HFFc6 (cell line): ENCODE data around the gene RNF130. TPM values are rescaled to one million over a fixed set of nuclear protein-coding genes. Genes with fewer than 3 reads are reported as not detected.

ENCODE experiments used
- DNase-seq: peaks from one replicate; pipeline ENCODE4 v3.0.0-alpha.2; 2018
- H3K27ac Mint-ChIP-seq: 2 replicates; pipeline ENCODE4 v1.8.0; 2020; ENCODE audit warnings: mild to moderate bottlenecking, mixed read lengths
- H3K27me3 Mint-ChIP-seq: 2 replicates; pipeline ENCODE4 v1.8.0; 2021; ENCODE audit warnings: mild to moderate bottlenecking, moderate library complexity, mixed read lengths; ENCODE audit not compliant: insufficient read depth
- H3K36me3 Mint-ChIP-seq: 2 replicates; pipeline ENCODE4 v1.8.0; 2021; ENCODE audit warnings: low read depth, mixed read lengths
- H3K4me1 Mint-ChIP-seq: 2 replicates; pipeline ENCODE4 v1.8.0; 2020; ENCODE audit warnings: low read depth, mixed read lengths
- H3K4me3 Mint-ChIP-seq: 2 replicates; pipeline ENCODE4 v1.8.0; 2020; ENCODE audit warnings: mild to moderate bottlenecking, moderate library complexity, mixed read lengths
- H3K9me3 Mint-ChIP-seq: 2 replicates; pipeline ENCODE4 v1.8.0; 2020; ENCODE audit warnings: mild to moderate bottlenecking, mixed read lengths
- total RNA-seq, 6 experiments: library from RNA; stranded (reverse); fragmentation: NEBNext Ultra II Directional; extraction: Animal tissue kit (Norgen Biotek cat#: 25700); gene quantifications; 2 replicates in 1 of 6; 3 replicates in 5 of 6; pipeline ENCODE4 v1.2.3, GENCODE V29; 2021
- TF ChIP-seq, protein P1 (sequence below): fragments of 200-600 bp; sonication (generic); IDR thresholded peaks from 2 replicates; pipeline ENCODE4 v1.5.0; 2021; ENCODE audit warnings: antibody characterized with exemption, mild to moderate bottlenecking

RNF130 gene
- total RNA-seq, 6 experiments from 2014 or later, result 0.37 to 7.5 (median 0.93) TPM

DNA sequence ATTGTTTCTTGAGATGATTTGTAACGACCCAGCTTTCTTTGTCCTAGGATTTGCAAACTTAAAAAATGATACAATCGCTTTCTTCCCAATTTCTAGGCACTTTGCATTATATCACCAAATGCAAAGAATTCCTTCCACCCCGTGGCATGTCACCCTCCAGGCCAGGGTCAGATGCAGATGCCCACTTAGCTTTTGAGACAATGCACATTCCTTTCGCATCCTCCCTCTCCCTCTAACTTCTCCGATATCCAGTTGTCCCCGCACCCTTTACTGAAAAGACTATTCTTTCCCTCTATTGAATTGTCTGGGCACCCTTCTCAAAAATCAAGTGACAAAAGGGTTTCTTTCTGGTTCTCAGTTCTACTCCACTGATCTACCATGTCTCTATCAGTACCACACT is 17.3 kb downstream of the RNF130 start:
- TF ChIP-seq, protein P1, sequence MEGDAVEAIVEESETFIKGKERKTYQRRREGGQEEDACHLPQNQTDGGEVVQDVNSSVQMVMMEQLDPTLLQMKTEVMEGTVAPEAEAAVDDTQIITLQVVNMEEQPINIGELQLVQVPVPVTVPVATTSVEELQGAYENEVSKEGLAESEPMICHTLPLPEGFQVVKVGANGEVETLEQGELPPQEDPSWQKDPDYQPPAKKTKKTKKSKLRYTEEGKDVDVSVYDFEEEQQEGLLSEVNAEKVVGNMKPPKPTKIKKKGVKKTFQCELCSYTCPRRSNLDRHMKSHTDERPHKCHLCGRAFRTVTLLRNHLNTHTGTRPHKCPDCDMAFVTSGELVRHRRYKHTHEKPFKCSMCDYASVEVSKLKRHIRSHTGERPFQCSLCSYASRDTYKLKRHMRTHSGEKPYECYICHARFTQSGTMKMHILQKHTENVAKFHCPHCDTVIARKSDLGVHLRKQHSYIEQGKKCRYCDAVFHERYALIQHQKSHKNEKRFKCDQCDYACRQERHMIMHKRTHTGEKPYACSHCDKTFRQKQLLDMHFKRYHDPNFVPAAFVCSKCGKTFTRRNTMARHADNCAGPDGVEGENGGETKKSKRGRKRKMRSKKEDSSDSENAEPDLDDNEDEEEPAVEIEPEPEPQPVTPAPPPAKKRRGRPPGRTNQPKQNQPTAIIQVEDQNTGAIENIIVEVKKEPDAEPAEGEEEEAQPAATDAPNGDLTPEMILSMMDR, result no peak
- no peaks in the 10 kb centered on the region for H3K4me1 Mint-ChIP-seq
- H3K27ac Mint-ChIP-seq, result no peak overlapping the region
- H3K27me3 Mint-ChIP-seq, result peaks cover 2% of the 10 kb centered on the region
- no peaks in the 10 kb centered on the region for H3K36me3 Mint-ChIP-seq
- no peak overlapping the region for H3K4me3 Mint-ChIP-seq
- DNase-seq, result no peak
- peaks cover 14% of the 10 kb centered on the region; the same call in 1 of the 2 replicates for H3K9me3 Mint-ChIP-seq

DNA sequence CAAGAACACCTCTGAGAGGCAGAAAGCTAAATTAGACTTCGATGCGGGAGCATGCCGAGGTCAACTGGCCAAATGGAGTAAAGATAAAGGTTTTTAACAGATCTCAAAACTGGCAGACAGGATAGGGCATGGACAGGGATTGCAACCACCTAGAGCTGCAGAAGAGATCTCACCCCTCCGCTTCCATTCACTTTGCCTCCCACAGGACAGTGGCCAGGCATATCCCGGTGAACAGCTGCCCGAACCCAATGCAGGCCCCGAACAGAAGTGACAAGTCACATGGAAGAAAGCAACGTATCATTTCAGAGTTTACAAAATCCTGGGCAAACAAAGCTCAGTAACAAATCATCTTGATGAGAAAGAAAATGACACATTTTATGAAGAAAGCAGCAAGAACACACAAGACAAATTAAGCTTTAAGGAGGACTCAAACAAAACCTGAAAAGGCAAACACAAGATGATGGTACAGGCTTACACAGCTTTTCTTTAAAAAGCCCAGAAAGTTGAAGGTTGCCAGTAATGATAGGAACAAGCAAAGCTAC is 18.4 kb downstream of the RNF130 start:
- no peak overlapping the region for H3K4me3 Mint-ChIP-seq
- H3K27me3 Mint-ChIP-seq, result no peaks in the 10 kb centered on the region
- peaks cover 12% of the 10 kb centered on the region; the same call in 1 of the 2 replicates for H3K9me3 Mint-ChIP-seq
- H3K4me1 Mint-ChIP-seq, result no peaks in the 10 kb centered on the region
- H3K36me3 Mint-ChIP-seq, result no peaks in the 10 kb centered on the region
- TF ChIP-seq, protein P1, result no peak
- no peak for DNase-seq
- no peak overlapping the region for H3K27ac Mint-ChIP-seq

DNA sequence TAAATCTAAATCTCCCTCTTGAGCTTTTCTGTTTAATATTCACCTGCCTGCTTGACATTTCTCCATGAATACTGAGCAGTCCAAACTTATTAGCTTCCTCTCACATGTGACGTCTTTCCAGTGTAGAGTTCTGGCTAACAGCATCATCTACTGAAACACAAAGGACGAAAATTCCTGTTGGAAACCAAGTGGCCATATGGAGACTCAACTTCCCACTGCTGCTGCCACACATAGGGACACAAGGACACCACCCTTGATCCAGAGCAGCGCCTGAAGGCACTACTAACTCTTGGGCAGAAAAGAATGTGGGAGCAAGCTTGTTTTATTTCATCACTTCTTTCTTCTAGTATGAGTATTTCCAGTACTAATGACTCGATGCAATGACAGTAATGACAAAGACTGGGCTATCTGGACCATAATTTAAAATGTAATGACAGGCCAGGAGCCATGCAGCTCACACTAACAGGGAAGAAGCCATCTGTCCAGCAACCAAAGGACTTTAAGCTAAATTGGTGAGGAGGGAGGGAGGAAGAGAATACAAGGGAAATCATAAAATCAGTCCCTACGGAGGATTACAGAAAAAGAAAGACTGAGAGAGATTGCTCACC is 19.2 kb downstream of the RNF130 start:
- H3K27ac Mint-ChIP-seq, result no peak overlapping the region
- no peak for DNase-seq
- peaks cover 8% of the 10 kb centered on the region for H3K9me3 Mint-ChIP-seq
- TF ChIP-seq, protein P1, result no peak
- H3K36me3 Mint-ChIP-seq, result no peaks in the 10 kb centered on the region
- no peaks in the 10 kb centered on the region for H3K27me3 Mint-ChIP-seq
- H3K4me3 Mint-ChIP-seq, result no peak overlapping the region
- no peaks in the 10 kb centered on the region for H3K4me1 Mint-ChIP-seq

DNA sequence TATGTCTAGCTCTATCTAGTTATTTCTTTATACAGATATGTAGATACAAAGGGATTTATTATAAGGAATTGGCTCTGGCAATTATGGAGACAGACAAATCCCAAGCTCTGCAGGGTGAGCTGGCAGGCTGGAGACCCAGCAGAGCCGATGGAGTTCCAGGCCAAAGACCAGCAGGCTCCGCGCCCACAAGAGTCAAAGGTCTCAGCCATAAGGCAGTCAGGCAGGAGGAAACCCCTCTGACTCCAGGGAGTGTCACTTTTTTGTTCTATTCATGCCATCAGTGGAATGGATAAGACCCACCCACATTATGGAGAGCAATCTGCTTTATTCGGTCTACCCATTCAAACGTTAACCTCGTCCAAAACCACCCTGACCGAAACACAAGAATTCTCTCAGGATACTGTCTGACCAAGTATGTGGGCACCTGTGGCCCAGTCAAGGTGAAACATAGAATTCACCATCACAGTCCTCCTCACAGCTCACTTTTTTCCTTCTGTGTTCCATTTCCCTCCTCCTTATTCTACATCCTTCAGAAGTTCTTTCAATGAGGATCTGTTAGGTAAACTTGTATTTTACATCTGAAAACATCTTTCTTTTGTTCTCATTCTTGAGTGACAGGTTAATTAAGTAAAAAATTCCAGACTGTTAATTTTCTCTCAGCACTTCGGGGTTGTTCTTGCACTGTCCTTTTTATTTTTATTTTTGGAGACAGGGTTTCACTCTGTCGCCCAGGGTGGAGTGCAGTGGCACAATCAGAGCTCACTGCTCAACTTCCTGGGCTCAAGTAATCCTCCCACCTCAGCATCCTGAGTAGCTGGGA is 21.2 kb downstream of the RNF130 start:
- peaks cover 12% of the 10 kb centered on the region for H3K9me3 Mint-ChIP-seq
- no peak overlapping the region for H3K4me3 Mint-ChIP-seq
- H3K36me3 Mint-ChIP-seq, result no peaks in the 10 kb centered on the region
- peaks cover 1% of the 10 kb centered on the region; the same call in 1 of the 2 replicates for H3K27me3 Mint-ChIP-seq
- TF ChIP-seq, protein P1, result no peak
- H3K4me1 Mint-ChIP-seq, result no peaks in the 10 kb centered on the region
- no peak for DNase-seq
- H3K27ac Mint-ChIP-seq, result no peak overlapping the region

DNA sequence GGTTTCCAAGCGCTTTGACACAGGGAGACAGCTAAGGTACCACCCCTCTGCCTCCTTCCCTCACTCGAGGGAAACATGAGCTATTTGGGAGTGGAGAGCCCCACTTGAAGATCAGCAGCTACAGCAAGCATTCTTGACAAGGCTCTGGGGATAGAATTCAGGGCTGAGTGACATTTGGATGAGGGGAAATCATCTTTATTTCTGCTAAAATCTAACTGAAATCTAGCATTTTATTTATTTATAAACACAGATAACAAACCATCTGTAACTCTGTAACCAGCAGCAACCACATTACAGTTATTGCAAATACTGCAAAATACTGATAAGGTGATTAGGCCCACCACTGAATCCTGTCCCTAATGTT is 22.4 kb downstream of the RNF130 start:
- Mint-ChIP-seq H3K4me3 (no peak overlapping the region), H3K36me3 (no peaks in the 10 kb centered on the region), H3K9me3 (peaks cover 12% of the 10 kb centered on the region), H3K27ac (no peak overlapping the region), H3K4me1 (no peaks in the 10 kb centered on the region), H3K27me3 (peaks cover 1% of the 10 kb centered on the region; the same call in 1 of the 2 replicates)
- TF ChIP-seq, protein P1, result no peak
- no peak for DNase-seq
